ENCODE measurements around the gene PDZD2. TPM values are rescaled to one million over a fixed set of nuclear protein-coding genes. Genes with fewer than 3 reads are reported as not detected.
A peak's percentile ranks its signal among the peaks of the same experiment; 100 is the strongest.

PDZD2 gene
- total RNA-seq, 1 donor from 2014 or later, result 1.1 TPM

DNA sequence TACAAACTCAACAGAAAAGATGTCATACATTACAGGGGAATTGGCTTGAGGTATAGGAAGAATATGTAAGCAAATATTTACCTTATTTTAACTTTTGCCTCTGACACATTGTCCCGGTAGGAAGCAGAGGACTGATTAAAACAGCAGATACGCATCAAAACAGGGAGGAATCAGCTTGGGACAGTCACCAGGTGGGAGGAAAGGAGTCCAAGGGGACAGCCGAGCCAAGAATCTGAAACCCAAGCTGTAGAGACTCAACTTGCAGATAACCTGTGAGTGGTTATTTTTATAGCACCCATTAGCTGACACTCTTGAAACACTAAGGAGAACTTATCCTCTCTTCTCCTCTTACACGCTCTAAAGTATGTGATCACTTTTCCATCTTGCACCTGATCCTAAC lies 22.3 kb downstream of the PDZD2 start:
- H3K36me3 ChIP-seq, result no peaks in the 10 kb centered on the region
- no peak overlapping the region for H2AFZ ChIP-seq (replicated peaks)
- peaks cover 5% of the 10 kb centered on the region for H3K9me3 Mint-ChIP-seq

DNA sequence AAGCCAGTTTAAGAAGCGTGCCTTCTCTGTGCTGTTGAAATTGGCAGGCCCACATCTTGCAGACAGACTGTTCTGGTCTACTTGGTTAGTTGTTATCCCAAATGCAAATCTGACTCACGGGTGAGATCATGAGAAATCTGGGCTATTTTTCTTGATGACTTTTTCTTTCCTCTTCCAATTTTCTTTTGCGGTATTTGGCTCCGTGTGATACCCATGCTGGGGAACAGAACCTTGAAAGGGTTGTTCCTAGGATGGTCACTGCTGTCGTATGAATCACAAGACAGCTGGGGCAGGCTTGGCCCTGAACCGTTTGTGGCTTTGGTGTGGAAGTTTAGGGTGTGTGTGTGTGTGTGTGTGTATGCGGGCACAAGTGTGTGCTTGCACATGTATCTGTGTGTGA lies 24.6 kb downstream of the PDZD2 start:
- H3K9me3 ChIP-seq (ENCODE audit: low read depth), result no peaks in the 10 kb centered on the region

More for the DNA sequence above, 22.3 kb downstream of the PDZD2 start:
- Mint-ChIP-seq H3K4me3 (no peak overlapping the region), H3K27me3 (ENCODE audit: insufficient read depth, low read depth) (peaks cover 5% of the 10 kb centered on the region), H3K4me1 (peaks cover 9% of the 10 kb centered on the region), H3K27ac (no peak overlapping the region), H3K36me3 (no peaks in the 10 kb centered on the region)
- Histone ChIP-seq H3F3A (ENCODE audit: low read depth) (no peaks in the 10 kb centered on the region), H3K4me2 (no peak overlapping the region), H3K9me3 (ENCODE audit: low read depth) (no peaks in the 10 kb centered on the region), H3K27me3 (no peaks in the 10 kb centered on the region), H3K9ac (no peak overlapping the region), H3K4me3 (no peak overlapping the region), H4K20me1 (ENCODE audit: low read depth) (no peaks in the 10 kb centered on the region), H3K79me2 (ENCODE audit: low read depth) (no peaks in the 10 kb centered on the region), H3K4me1 (peaks cover 12% of the 10 kb centered on the region), H3K27ac (no peak overlapping the region)
- DNase-seq (ENCODE audit: low spot score), result no peak
- TF ChIP-seq, protein P1, sequence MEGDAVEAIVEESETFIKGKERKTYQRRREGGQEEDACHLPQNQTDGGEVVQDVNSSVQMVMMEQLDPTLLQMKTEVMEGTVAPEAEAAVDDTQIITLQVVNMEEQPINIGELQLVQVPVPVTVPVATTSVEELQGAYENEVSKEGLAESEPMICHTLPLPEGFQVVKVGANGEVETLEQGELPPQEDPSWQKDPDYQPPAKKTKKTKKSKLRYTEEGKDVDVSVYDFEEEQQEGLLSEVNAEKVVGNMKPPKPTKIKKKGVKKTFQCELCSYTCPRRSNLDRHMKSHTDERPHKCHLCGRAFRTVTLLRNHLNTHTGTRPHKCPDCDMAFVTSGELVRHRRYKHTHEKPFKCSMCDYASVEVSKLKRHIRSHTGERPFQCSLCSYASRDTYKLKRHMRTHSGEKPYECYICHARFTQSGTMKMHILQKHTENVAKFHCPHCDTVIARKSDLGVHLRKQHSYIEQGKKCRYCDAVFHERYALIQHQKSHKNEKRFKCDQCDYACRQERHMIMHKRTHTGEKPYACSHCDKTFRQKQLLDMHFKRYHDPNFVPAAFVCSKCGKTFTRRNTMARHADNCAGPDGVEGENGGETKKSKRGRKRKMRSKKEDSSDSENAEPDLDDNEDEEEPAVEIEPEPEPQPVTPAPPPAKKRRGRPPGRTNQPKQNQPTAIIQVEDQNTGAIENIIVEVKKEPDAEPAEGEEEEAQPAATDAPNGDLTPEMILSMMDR (IDR thresholded peaks at IDR 0.05), result no peak
- TF ChIP-seq EZH2 (IDR thresholded peaks at IDR 0.05) (no peak), EZH2phosphoT487 (IDR thresholded peaks at IDR 0.05) (no peak)

GRCh38 chr5:31664566-31664965 lies 25.6 kb downstream of the PDZD2 start:
- H3K4me2 ChIP-seq, result no peak overlapping the region
- H3K9me3 ChIP-seq (ENCODE audit: low read depth), result no peaks in the 10 kb centered on the region
- no peaks in the 10 kb centered on the region for H3K4me1 ChIP-seq
- no peak overlapping the region for H2AFZ ChIP-seq (replicated peaks)
- H3K9ac ChIP-seq, result no peak overlapping the region
- H3K27me3 Mint-ChIP-seq (ENCODE audit: insufficient read depth, low read depth), result peaks cover 5% of the 10 kb centered on the region
- H3K27me3 ChIP-seq, result no peaks in the 10 kb centered on the region
- no peaks in the 10 kb centered on the region for H3K36me3 Mint-ChIP-seq
- H3K4me1 Mint-ChIP-seq, result no peaks in the 10 kb centered on the region
- no peaks in the 10 kb centered on the region for H3F3A ChIP-seq (ENCODE audit: low read depth)
- H3K27ac Mint-ChIP-seq, result no peak overlapping the region
- H3K4me3 ChIP-seq, result no peak overlapping the region
- H3K27ac ChIP-seq, result no peak overlapping the region
- peak; percentile 50 for DNase-seq (ENCODE audit: low spot score)
- no peaks in the 10 kb centered on the region for H4K20me1 ChIP-seq (ENCODE audit: low read depth)
- TF ChIP-seq EZH2phosphoT487 (IDR thresholded peaks at IDR 0.05), result no peak
- TF ChIP-seq, protein P1 (IDR thresholded peaks at IDR 0.05), result peak; percentile 46
- no peaks in the 10 kb centered on the region for H3K36me3 ChIP-seq
- no peaks in the 10 kb centered on the region for H3K79me2 ChIP-seq (ENCODE audit: low read depth)
- H3K9me3 Mint-ChIP-seq, result peaks cover 5% of the 10 kb centered on the region
- H3K4me3 Mint-ChIP-seq, result no peak overlapping the region

More for the DNA sequence above, 24.6 kb downstream of the PDZD2 start:
- Mint-ChIP-seq H3K4me1 (no peaks in the 10 kb centered on the region), H3K9me3 (peaks cover 5% of the 10 kb centered on the region), H3K27ac (no peak overlapping the region), H3K4me3 (no peak overlapping the region), H3K36me3 (no peaks in the 10 kb centered on the region), H3K27me3 (ENCODE audit: insufficient read depth, low read depth) (peaks cover 5% of the 10 kb centered on the region)
- no peak overlapping the region for H2AFZ ChIP-seq (replicated peaks)
- H3K4me2 ChIP-seq, result no peak overlapping the region
- TF ChIP-seq, protein P1 (IDR thresholded peaks at IDR 0.05), result no peak
- TF ChIP-seq EZH2 (IDR thresholded peaks at IDR 0.05) (no peak), EZH2phosphoT487 (IDR thresholded peaks at IDR 0.05) (no peak)
- H3K4me1 ChIP-seq, result no peaks in the 10 kb centered on the region
- no peaks in the 10 kb centered on the region for H3K79me2 ChIP-seq (ENCODE audit: low read depth)
- no peak overlapping the region for H3K9ac ChIP-seq
- H4K20me1 ChIP-seq (ENCODE audit: low read depth), result no peaks in the 10 kb centered on the region
- H3K27ac ChIP-seq, result no peak overlapping the region
- no peak for DNase-seq (ENCODE audit: low spot score)
- H3F3A ChIP-seq (ENCODE audit: low read depth), result no peaks in the 10 kb centered on the region
- H3K27me3 ChIP-seq, result no peaks in the 10 kb centered on the region
- H3K36me3 ChIP-seq, result no peaks in the 10 kb centered on the region
- H3K4me3 ChIP-seq, result no peak overlapping the region

Data from neural progenitor cell (in vitro differentiated cells).